Stomach smooth muscle (tissue), 2 donors: ENCODE measurements around the gene ZC3H12C.

Source experiments
- H3K27ac ChIP-seq: one replicate; pipeline ENCODE4 v1.7.0; 2013; ENCODE audit warnings: mild to moderate bottlenecking, low read length, inconsistent platforms
- H3K27me3 ChIP-seq, 2 donors: one replicate each; pipeline ENCODE4 v1.7.0; 2013; ENCODE audit warnings: low read length in 2 of 2; ENCODE audit not compliant: insufficient read depth in 2 of 2, control insufficient read depth in 1 of 2
- H3K36me3 ChIP-seq, 2 donors: one replicate each; pipeline ENCODE4 v1.7.0; 2013; ENCODE audit warnings: low read length in 2 of 2; ENCODE audit not compliant: control insufficient read depth in 2 of 2, insufficient read depth in 2 of 2
- H3K4me1 ChIP-seq: one replicate; pipeline ENCODE4 v1.7.0; 2013; ENCODE audit warnings: low read length; ENCODE audit not compliant: control insufficient read depth, insufficient read depth
- H3K4me3 ChIP-seq, 2 donors: one replicate each; pipeline ENCODE4 v1.7.0; 2013; ENCODE audit warnings: low read length in 2 of 2
- H3K9ac ChIP-seq, 2 donors: one replicate each; pipeline ENCODE4 v1.7.0; 2013; ENCODE audit warnings: low read length in 2 of 2, mild to moderate bottlenecking in 1 of 2
- H3K9me3 ChIP-seq, 2 donors: one replicate each; pipeline ENCODE4 v1.7.0; 2013; ENCODE audit warnings: low read length in 2 of 2; ENCODE audit not compliant: control insufficient read depth in 2 of 2
- donor health status: healthy.
- donor health status: Pancreatic carcinoma.

The ZC3H12C gene

DNA sequence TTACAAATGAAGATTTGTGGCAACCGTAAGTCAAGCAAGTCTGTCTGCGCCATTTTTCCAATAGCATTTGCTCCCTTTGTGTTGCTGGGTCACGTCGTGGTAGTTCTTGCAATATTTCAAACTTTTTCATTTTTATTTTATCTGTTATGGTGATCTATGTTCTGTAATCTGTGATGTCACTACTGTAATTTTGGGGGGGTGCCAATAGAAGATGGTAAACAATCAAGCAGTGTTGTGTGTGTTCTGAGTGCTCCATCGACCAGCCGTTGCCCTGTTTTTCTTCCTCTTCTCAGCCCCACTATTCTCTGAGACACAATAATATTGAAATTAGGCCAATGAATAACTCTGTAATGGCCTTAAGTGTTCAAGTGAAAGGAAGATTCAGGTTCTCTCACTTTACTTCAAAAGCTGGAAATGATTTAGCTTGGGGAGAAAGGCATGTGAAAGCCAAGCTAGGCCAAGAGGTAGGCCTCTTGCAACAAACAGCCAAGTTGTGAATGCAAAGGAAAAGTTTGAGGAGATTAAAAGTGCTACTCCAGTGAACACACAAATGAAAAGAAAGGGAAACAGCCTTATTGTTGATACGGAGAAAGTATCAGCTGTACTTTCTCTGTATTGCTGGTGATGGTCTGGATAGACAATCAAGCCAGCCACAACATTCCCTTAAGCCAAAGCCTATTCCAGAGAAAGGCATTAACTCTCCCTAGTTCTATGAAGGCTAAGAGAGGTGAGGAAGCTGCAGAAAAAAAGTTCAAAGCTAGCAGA lies 7.5 kb downstream of the ZC3H12C start:
- no peak overlapping the region for H3K4me3 ChIP-seq
- H3K27ac ChIP-seq = no peak overlapping the region
- H3K4me1 ChIP-seq = no peaks in the 10 kb centered on the region
- H3K36me3 ChIP-seq = no peaks in the 10 kb centered on the region
- H3K9ac ChIP-seq = no peak overlapping the region
- no peaks in the 10 kb centered on the region for H3K27me3 ChIP-seq
- H3K9me3 ChIP-seq = no peaks in the 10 kb centered on the region

DNA sequence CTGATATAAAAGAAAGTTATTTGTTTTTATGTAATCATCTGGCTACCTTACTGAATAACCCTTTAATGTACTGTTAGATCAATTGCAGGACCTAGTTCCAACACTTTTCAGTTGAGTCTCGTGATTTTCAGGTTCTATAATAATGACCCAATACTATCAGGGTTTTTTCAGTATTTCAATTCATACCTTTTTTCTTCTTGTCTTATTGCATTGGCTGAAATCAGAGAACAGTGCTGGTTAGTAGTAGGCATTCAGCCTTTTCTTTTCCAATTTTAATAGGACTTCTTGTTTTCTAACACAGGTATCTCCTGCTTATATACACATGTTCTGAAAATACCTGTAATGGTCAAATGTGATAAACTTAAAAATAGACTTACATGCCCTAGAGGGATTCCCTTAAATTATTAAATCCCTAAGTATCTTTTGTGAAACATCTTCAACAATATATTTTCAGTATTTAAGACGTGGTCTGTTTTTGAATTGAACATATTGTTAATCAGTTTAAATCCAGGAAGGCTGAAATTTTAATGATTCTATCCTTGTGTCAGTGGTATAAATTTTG lies 13.6 kb downstream of the ZC3H12C start:
- Histone ChIP-seq H3K4me1 (peaks cover 2% of the 10 kb centered on the region), H3K9me3 (no peaks in the 10 kb centered on the region), H3K27ac (no peak overlapping the region), H3K36me3 (no peaks in the 10 kb centered on the region), H3K27me3 (no peaks in the 10 kb centered on the region), H3K9ac (no peak overlapping the region), H3K4me3 (no peak overlapping the region)

DNA sequence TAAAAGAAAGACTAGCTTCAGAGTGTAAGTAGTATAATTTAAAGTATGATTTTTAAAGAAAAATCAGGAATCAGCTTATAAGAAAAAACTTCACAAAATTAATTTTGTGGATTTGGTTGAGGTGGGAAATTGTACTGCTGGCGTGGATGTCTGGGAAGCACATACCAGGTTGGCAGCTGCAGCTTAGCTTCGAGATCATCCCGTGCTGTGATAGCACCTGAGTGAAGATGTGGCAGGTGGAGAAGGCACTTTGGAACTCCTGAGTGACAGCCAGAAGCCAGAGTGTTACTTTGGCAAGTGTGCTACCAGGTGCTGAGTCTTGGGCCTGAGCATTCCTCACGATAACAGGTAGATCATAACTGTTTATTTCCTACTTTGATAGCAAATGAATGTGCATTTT lies 17.7 kb downstream of the ZC3H12C start:
- Histone ChIP-seq H3K9me3 (no peaks in the 10 kb centered on the region), H3K27ac (no peak overlapping the region), H3K9ac (no peak overlapping the region), H3K4me1 (peaks cover 2% of the 10 kb centered on the region), H3K27me3 (no peaks in the 10 kb centered on the region), H3K4me3 (no peak overlapping the region), H3K36me3 (no peaks in the 10 kb centered on the region)

DNA sequence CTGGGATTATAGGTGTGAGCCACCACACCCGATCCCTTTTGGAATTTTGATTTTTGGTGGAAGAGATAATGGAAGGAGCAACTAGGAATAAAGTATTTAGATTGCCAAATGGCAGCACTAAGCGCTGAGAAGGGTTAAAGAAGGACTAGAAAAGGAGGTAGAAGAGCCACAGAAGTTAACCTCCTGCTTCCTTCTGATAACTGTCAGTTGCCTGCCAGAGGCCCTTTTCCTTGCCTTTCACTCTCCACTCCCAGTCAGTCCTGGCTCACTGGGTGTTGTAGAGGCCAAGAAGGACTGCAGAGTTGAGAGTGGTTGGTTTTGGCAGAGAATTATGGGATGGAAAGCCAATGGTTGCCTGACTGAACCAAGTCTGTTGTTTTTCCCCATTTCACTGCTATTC lies 19.3 kb downstream of the ZC3H12C start:
- no peak overlapping the region for H3K9ac ChIP-seq
- no peaks in the 10 kb centered on the region for H3K9me3 ChIP-seq

DNA sequence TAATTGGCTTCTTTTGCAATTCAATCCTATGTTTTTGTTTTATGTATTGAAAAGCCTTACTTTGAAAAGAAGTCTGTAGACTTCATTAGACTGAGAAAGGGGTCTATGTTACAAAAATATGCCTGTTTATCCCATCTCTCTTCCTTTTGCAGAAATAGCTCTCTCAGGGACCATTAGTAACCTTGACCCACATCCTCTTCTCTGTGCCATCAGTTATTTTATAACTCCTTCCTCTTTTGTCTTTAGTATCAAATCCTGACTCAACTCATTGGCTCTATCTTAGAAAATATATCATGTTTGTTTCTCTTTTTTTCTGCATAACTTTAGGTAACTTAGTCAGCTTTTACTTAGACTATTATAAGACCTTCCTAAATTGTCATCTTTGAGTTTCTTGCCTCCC lies 20.3 kb downstream of the ZC3H12C start:
- Histone ChIP-seq H3K9ac (no peak overlapping the region), H3K36me3 (no peaks in the 10 kb centered on the region), H3K27me3 (no peaks in the 10 kb centered on the region), H3K27ac (no peak overlapping the region), H3K9me3 (no peaks in the 10 kb centered on the region), H3K4me3 (no peak overlapping the region), H3K4me1 (no peaks in the 10 kb centered on the region)

More for the DNA sequence above, 19.3 kb downstream of the ZC3H12C start:
- Histone ChIP-seq H3K4me3 (no peak overlapping the region), H3K27me3 (no peaks in the 10 kb centered on the region), H3K27ac (no peak overlapping the region), H3K4me1 (peaks cover 2% of the 10 kb centered on the region), H3K36me3 (no peaks in the 10 kb centered on the region)

DNA sequence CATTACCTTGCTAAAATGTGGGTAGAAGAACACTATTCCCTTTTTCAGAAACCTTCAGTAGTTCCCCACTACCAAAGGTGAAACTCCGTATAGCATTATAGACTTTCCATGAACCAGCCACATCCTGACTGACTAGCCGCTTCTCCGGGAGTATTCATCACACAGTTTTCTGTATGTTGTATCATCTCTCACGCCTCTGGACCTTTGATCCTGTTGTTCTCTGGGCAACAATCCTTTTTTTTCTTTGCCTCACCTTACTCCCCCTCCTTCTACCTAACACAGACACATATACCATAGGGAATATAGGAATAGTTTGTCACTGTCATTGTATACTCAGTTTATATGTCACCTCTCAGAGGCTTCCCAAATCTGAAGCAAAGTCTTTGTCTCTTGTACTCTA lies 20.8 kb downstream of the ZC3H12C start:
- Histone ChIP-seq H3K9me3 (no peaks in the 10 kb centered on the region), H3K4me1 (no peaks in the 10 kb centered on the region), H3K27me3 (no peaks in the 10 kb centered on the region), H3K4me3 (no peak overlapping the region), H3K36me3 (no peaks in the 10 kb centered on the region), H3K9ac (no peak overlapping the region), H3K27ac (no peak overlapping the region)

DNA sequence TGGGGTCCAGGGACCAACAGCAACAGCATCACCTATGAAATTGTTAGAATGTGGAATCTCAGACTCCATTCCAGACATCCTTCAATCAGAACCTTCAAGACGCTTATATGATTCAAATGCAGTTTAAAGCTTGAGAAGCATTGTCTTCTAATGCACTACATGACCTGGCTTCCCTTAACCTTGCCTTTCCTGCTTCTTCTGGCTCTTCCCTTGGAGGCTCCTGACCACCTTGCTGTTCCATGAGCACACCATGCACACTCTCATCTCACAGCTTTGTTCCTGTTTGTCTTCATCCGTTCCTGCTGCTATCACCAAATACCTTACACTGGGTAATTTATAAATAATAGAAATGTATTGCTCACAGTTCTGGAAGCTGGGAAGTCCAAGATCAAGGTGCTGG lies 26.1 kb downstream of the ZC3H12C start:
- no peak overlapping the region for H3K4me3 ChIP-seq
- no peak overlapping the region for H3K27ac ChIP-seq
- H3K4me1 ChIP-seq = no peaks in the 10 kb centered on the region
- H3K36me3 ChIP-seq = no peaks in the 10 kb centered on the region
- H3K27me3 ChIP-seq = no peaks in the 10 kb centered on the region
- H3K9me3 ChIP-seq = no peaks in the 10 kb centered on the region
- H3K9ac ChIP-seq = no peak overlapping the region

DNA sequence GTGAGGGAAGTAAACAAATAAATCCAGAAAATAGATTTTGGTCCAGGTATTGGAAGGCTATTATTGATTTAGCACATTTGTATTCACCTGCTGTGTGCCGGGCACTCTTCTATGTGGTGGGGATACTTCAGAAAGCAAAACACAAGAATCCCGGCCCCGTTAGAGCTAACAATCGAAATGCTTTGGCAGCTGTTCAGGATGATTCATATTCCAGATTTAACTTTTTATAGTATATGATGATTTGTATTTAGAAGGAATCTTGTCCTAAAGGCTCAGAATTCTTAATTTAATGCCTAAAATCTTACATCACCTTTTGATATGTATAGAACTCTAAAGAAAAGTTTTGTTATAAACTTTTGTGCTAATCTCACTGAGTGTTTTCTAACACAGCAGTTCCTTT lies 28.0 kb downstream of the ZC3H12C start:
- H3K27me3 ChIP-seq = no peaks in the 10 kb centered on the region
- H3K4me1 ChIP-seq = no peaks in the 10 kb centered on the region
- no peak overlapping the region for H3K4me3 ChIP-seq
- H3K36me3 ChIP-seq = no peaks in the 10 kb centered on the region
- no peak overlapping the region for H3K27ac ChIP-seq
- H3K9ac ChIP-seq = no peak overlapping the region
- no peaks in the 10 kb centered on the region for H3K9me3 ChIP-seq

DNA sequence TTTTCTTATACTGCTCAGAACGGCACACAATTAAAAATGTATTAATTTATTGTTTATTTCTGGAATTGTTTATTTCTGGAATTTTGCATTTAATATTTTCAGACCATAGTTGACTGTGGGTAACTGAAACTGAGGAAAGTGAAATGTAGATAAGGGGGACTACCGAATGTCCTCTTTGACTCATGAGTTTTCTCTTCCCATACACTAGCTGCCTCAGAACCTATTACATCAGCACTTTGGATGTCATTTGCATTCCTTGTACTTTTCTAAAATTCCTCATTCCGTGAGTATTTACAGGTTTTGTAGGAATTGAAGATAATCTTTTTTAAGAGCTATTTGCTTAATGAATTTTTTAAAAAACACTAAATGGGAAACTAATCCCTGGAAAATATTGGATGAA lies 29.8 kb downstream of the ZC3H12C start:
- Histone ChIP-seq H3K27ac (no peak overlapping the region), H3K4me3 (no peak overlapping the region), H3K36me3 (no peaks in the 10 kb centered on the region), H3K9me3 (no peaks in the 10 kb centered on the region), H3K9ac (no peak overlapping the region), H3K27me3 (no peaks in the 10 kb centered on the region), H3K4me1 (no peaks in the 10 kb centered on the region)

DNA sequence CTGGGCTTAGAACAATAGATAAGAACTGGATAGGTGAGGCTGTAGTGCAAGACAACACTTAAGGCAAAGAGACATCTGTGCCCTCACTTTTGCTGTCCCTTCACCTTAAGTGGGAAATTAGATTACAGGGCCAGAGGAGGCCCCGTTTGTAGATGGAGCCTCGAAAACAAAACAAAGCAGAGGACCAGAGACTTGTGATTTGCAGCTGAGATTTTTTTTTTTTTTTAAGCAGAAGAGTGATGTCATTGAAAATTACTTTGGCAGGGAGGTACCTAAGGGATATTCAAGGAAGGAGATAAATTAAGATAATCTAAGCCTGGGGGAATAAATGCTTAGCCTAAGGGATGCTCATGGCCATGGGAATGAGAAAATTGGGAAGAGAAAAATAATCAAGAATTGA lies 31.4 kb downstream of the ZC3H12C start:
- no peaks in the 10 kb centered on the region for H3K4me1 ChIP-seq
- H3K9ac ChIP-seq = no peak overlapping the region
- H3K36me3 ChIP-seq = no peaks in the 10 kb centered on the region
- no peak overlapping the region for H3K4me3 ChIP-seq
- H3K27ac ChIP-seq = no peak overlapping the region
- no peaks in the 10 kb centered on the region for H3K27me3 ChIP-seq
- H3K9me3 ChIP-seq = no peaks in the 10 kb centered on the region

DNA sequence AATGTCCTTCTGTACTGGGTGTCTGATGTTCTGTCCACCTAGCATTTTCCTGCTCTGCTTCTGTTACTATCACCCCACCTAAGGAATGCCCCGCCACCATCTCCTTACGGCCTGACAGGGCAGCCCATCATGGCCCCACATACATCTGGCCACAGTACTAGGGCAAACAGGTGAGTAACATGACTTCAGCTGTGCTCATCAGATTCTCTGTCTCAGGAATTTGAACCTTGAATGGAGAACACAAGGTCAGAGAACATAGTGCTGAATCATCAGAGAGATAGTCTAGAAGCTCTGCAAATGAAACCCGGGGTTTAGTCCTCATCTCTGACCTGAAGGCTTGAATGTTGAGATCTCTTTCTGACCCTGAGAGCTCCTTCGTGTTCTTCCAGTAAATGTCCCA lies 32.4 kb downstream of the ZC3H12C start:
- Histone ChIP-seq H3K9ac (no peak overlapping the region), H3K4me1 (no peaks in the 10 kb centered on the region), H3K27me3 (no peaks in the 10 kb centered on the region), H3K36me3 (no peaks in the 10 kb centered on the region), H3K9me3 (no peaks in the 10 kb centered on the region), H3K4me3 (no peak overlapping the region), H3K27ac (no peak overlapping the region)
